Endometrium (tissue), 2 donors: ENCODE measurements around the gene EDNRB.
"Not testable (repeated sequence)": the region's sequence is repeated elsewhere in the genome, so short reads cannot be mapped to it uniquely, and the experiment has no call there.

Experiments used
- FAIRE-seq: peaks from 2 replicates; lab custom pipeline; 2012; peaks lifted over from hg19 to GRCh38; lab: Jason Lieb, UNC
- donor health status: control.
- donor health status: control.

The EDNRB gene

DNA sequence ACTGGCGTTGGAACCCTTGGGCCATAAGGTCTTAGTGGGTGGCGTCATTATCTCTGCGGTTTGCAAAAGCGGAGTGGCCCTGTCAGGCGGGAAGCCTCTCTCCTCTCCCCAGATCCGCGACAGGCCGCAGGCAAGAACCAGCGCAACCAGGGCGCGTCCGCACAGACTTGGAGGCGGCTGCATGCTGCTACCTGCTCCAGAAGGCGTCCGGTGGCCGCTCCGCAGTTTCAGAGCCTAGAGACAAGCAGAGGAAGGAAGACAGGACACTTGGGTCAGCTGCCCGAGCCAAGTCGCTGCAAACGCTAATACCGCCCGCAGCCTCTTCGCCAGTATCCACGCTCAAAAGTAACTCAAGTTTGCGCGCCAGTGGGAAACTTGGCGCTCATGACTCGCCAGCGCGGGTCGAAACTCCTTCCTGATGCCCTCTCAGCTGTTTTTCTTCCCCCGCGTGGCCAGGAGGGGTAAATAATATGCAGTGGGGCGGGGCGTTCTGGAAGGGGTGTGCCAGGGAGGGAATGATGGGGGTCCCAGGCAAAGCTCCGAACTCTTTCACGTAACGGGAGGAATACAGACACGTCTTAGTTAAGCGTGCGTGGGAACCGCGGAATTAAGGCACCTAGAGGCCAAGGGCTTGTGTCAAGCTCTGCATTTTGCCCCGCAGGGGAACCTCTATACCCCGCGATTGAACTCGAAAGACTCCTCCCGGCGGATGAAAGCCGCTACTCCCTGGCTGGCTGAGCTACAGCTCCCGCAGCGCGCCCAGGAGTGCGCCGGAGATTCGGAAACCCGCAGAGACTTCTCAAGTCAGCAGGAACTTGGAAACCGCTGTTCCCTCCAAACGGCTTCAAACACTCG is at the start of gene EDNRB:
Gene EDNRB (minus strand): TSS at position 441 of the 855 bp plus-strand sequence. CDS start 258 bp downstream, at position 183.
- FAIRE-seq, result no peak

DNA sequence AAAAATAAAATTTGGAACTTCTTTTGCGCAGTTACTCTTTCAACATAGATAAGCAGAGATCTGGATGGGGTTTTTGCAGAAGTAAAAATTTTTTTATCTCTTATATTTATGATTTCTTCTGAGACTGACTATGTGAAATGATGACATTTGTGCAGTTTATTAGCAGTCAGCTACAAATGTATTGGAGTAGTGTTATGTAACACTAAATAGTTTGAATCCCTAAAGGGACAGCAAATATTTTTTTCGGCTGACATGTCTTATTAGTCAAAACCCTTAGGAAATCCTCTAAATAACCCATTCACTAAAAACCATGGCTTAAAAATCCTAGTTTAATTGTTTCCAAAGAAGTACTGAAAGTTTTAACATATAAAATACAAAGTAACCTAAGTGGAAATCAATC is 48.0 kb upstream of the EDNRB start:
- no peak for FAIRE-seq

DNA sequence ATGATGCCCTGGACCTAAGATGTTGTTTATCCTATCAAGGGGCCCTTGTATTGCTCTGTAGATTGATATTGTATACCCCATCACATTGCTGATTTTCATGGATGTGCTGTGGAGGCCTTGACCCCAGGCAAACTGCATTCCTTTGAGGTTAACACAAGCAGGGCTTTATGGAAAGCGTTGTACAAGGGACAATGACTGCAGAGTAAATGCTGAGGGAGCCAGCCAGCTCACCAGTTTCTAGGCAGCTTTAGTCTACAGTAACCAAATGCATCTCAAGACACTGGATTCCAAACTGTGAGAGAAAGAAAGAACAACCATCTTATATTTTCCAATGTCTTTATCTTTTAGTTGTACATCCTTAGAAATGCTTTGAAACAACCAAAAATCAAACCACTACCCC is 34.1 kb upstream of the EDNRB start:
- no peak for FAIRE-seq

DNA sequence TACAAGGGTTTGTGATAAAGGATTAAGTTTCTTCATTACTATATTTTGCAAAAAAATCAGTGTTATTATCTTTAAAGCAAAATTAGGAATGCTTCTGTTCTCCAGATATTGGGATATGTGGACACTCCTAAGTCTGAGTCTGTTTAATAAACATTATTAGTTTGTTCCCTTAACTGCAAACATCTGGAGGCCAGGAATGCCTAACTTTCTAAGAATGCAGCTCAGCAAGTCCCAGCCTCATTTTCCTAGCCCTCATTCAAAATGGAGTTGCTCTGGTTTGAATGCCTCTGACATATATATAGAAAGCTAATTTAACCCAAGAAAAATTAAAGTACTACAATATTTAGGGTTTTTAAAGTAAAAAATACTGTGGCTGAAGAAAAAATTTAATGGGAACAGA is 33.6 kb upstream of the EDNRB start:
- FAIRE-seq, result peak; percentile 87

DNA sequence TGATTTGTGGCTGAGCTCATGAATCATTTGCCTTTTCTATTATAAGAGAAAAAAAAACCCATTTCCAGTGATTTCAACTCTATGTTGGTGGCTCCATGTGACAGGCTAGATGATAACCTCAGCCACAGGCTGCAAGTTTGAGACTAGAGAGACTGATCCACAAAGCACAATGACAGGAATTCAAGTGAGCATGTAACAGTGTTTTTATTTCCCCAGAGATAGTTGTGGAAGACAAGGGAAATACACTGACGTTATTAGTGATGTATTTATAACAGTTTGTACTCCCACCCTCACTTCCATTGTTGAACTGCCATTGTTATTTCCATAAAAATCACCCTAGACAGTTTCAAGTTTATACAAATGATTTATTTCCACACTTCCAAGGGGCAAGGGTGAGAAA is 27.9 kb upstream of the EDNRB start:
- no peak for FAIRE-seq

DNA sequence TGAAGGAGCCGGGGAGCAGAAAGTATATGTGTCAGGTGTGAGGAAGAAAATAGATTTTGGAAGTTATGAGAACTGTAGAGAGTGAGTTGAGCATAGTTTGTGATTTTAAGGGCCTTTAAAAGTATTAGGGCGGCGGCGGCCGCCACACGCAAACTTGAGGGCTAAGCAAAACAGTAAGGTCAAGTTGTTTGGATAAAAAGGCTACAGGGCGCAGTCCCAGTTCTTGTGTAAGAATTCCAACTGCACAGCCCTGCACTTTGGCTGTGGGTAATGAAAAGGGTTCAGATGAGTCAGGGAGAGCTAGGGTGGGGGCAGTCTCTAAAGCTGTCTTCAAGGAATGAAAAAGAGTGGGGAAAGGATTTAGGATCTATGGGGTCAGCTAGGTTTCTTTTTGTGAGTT is 16.4 kb upstream of the EDNRB start:
- not testable (repeated sequence) for FAIRE-seq

DNA sequence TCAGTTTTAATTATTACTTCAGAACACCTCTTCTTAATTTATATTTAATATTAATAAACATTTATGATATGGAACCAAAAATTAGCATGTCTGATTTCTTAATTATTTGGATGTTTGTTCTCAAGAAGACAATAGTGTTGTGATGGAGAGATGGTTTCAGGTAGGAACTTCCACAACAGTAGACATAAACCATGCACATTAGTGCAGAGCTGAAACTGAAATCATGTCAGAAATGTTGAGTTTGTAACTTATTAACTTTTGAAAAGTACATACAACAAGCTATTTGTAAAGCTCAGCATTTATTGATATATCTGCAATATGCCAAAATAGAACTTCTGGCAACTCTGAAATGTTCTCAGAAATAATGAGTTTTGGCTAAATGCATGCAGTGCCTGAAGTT is 11.8 kb upstream of the EDNRB start:
- peak; percentile 18 for FAIRE-seq

DNA sequence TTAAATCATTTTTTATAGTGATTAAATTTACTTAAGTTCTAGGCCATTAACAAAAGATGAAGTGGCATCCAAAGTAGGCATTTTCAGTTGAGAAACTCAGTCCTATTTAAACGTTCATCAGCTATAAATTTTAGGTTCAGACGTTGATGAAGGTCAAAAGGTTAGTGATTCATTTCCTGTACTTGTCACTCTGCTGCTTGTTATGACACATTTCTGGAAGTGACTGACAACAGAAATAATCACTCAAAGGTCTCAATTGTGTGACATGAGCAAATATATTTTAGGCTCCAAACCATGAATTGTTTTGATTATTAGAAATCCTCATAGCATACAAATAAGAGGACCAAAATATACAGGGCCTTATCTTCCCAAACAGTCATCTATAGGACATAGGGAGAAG is 10.3 kb upstream of the EDNRB start:
- no peak for FAIRE-seq

DNA sequence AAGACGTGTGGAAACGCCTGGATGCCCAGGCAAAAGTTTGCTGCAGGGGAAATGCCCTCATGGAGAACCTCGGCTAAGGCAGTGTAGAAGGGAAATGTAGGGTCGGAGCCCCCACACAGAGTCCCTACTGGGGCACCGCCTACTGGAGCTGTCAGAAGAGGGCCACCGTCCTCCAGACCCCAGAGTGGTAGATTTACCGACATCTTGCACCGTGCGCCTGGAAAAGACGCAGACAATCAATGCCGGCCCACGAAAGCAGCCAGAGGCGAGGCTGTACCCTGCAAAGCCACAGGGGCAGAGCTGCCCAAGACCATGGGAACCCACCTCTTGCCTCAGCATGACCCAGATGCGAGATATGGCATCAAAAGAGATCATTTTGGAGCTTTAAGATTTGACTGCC is 7.0 kb upstream of the EDNRB start:
- FAIRE-seq, result no peak

DNA sequence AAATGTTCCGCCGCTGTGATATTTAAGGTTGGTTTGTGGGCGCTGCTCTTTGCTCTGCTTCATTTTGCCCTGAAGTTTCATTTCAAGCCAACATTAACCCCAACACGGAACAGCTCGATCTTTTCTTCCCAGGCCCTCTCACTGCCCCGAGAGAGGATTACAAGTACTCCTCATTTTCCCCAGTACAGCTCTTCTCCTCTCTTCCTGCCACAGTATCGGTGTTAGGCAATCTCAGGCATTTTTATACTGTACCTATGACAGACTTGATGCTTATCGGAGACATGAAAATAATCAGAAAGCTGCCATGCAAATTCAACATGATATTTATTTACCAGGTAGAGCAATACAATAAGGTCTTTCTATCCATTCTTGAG is 1.3 kb upstream of the EDNRB start:
- no peak for FAIRE-seq

DNA sequence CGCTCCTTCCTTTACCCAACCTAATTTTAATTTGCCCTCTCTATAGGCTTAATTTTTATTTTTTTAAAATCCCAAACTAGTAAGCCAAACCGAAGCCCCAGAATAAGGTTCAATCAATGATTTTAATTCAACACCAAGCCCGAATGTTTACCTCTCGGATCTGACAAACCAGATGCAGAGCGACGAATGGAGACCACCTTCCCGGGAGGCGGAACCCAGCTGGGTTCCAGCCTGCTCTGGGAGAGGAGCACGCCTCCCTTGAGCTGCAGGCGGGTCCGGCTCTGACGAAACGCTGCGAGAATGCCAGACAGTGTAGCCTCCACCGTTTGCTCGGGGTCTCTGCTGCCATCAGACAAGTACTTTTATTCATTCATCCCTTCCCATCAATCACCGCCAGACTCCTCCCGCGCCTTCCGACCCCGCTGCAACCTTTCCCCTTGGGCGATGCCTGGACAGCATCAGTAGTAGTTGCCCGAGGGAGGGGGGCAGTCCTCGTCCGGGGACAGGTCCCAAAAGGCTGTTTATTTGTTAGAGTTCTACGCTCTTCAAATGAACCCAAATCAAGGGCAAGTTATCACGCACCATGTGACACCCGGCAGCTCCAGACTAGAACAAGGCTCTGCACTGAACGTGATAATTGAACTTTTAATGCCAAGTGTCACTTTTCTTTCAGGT is 752 bp upstream of the EDNRB start:
- no peak for FAIRE-seq

DNA sequence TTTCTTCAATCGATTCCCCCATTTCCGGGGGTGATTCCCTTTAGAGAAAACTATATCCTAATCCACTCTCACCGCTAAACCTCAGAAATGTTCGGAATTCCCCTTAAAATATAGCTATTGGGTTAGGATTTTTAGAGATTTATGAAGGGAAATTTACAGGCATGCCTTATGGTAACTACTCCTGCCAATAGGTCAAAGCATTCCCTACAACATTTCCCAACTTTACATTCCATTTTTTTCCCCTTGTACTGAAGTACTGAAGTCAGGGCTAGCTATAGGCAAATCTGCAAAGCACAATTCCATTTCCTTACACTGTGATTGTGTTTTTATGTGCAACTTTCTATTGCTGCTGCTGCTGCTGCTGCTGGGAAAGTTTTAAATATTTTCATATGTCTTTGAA is 2.1 kb downstream of the EDNRB start:
- no peak for FAIRE-seq

DNA sequence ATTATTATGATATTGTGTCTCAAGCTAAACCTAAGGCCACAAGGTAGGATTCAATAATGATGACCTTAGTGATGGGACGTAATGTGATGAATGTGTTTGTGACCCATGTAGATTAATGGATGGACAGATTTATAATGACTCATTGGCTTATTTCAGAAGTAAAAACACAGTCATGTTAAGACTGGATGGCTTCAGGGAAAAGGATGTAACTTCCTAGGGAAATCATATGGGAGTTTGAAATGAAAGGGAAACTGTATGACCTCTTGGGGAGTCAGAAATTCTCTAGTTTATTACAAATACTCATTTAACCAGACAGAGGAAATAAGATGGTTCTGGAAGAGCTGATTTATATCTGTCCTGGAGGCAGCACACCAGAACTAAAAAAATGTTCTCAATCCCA is 2.9 kb downstream of the EDNRB start:
- FAIRE-seq, result no peak

DNA sequence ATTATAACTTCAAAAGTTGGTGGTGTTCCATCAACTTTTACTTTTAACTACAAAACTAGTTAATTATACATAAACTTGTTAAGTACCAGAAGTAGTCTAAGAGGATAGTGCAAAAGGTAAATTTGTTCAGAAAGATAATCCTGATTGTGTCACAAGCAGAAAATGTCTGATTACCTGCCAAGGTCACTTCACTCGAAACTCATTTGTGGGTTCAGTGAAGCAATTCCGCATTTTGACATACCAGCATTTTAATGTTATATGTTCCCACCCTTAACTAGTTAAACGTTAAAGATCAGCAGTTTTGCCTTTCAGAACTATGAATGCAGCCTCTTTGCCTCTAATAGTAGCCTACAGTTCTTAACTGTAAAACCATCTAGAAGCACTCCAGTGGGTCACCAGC is 5.6 kb downstream of the EDNRB start:
- no peak for FAIRE-seq

DNA sequence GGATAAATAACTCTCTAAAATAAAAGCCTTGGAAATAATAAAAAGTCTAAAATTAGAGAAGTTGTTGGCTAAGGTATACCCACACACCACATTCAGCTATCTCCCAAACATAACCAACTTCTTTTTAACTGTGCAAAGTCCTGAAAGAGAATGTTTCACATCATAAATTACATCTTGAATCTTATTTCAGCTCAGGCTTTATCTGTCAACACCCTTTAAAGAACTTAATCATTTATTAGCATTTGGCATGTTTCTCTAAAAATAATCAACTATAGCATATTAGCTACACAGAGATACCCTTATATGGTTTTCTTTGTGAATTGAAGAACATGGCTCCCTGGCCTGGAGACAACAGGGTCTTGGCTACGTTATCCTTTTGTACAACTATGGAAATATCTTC is 6.9 kb downstream of the EDNRB start:
- no peak for FAIRE-seq

DNA sequence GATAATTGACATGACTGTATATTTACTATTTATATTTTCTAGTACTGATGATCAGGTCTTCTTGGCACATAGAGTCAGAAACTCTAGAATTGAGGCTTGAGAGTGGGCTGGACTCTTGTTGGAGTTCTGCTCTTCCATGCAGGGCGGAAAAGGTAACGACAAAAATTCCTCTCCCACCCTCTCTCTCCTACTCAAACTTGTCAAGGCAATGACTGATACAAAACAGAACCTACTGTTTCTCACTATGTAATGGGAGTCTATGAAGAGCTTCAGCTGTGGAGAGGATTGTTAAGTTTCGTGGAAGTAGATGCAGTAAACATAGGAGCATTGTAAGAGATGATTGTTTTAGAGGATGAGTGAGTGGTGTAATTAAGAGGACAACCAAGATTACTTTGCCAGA is 8.8 kb downstream of the EDNRB start:
- FAIRE-seq, result no peak

DNA sequence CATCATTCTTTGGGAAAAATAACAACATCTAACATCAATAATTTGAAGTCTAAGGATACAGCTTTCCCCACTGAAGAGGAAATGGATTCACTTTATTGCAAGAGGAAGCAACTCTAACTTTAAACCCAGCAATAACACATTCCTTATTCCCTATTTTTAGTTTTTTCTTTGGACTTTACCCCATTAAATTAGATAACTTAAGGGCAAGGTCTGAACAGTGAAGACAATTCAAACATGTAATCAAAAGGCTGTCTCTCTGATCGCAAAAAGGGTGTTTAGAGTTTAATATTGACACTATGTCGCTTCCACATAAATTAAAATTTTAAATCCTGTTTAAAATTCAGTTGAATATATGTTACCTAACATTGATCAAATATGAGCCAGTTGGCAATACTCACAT is 10.1 kb downstream of the EDNRB start:
- no peak for FAIRE-seq

DNA sequence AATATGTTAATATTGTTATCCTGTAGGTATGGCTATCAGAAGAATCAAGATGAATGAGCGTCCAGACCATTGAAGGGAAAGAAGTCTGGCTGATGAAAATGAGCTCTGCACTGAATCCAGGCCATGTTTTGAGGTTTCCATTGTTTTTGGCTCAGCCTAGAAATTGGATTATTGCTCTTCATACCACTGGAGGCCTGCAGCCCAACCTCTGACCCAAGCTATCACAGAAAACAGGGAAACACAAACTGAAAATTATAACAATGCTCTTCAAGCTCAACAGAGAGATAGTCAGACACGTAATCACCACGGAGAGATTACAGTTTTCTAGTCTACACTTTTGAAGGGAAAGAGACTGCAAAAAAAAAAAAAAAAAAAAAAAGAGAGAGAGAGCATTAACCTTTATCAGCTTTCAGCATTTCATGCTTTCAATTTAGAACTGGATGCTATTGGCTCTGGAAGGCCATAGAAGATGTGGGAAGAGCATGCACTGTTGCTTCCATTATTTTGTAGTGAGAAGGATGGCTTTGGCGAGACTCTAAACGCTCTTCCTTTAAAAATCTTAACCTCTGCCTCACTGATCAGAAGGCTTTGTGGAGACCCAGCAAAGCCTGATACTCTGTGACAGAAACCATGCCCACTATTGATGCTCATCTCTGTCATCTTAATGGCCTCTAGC is 10.8 kb downstream of the EDNRB start:
- FAIRE-seq, result peak; percentile 57

DNA sequence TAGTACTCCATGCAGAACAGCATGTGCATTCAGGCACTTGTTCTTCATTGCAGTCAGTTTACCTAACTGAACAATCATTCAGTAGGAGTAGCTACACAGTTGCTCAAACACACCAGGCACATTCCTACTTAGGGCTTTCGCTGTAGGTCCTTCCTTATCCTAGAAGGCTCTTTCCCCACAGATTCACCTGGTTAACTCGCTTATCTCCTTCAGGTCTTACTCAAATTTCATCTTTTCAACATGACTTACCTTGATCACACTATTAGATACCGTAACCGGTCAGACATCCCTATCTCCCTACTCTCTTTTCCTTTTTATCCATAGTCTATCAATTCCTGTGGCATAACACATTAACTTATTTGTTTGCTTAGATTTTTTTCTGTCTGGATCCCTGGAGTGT is 14.6 kb downstream of the EDNRB start:
- FAIRE-seq, result no peak

DNA sequence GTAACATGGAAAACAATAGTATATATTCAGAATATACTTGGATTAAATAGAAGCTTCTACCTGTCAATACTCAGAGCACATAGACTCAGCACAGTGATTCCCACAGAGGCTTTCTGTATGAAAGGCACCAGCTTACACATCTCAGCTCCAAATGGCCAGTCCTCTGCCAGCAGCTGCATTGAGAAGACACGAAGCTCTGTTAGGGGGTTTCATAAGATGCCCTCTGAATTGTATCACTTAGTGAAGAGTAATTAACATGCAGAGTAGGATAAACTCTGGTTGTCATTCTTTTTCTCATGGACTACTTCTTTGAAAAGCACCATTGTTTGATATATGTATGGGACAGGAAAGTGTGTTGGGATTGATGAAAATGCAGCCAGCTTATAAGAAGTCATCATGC is 15.2 kb downstream of the EDNRB start:
- FAIRE-seq, result no peak

DNA sequence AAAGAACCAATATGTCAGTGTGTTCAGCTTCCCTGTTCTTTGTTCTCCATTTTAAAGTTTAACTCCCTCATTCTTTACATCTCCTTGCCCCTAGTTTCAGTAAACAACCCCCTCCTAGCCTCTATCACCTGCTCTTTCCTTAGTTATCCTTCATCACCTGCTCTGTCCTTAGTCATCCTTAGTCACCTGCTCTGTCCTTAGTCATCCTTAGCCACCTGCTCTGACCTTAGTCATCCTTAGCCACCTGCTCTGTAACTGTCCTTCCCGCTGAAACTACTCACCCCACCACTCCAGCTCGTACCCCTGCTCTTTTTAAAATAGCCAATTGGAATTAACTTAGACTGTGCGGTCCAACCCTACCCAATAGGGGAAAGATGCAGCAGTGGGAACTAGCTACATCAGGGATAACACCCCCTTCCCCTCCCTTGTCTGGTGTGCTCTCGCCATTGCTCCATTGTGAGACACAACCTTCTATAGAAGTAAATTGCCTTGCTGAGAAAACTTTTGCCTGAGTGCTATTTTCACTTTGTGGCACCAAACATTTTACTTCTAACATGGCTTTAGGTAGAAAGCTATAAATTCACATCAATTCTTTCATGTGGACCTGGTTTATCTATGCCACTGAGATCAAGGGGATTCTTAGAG is 16.2 kb downstream of the EDNRB start:
- no peak for FAIRE-seq

DNA sequence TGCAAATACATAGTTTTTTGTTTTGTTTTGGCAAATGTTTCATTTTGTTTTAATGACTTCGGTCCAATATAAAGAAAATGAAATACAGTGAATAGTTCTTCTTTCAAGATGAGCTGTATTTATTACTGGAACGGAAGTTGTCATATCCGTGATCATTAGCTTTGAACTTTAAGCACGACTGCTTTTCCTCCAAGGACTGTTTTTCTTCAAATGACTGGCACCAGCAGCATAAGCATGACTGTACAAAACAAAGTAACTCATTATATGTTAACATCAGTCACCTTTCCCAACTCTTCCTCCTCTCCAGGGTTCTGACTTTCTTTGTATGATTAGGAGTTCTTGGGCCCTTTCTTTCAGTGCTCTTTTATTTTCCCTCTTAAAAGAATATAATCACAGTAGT is 20.5 kb downstream of the EDNRB start:
- FAIRE-seq, result peak; percentile 71

DNA sequence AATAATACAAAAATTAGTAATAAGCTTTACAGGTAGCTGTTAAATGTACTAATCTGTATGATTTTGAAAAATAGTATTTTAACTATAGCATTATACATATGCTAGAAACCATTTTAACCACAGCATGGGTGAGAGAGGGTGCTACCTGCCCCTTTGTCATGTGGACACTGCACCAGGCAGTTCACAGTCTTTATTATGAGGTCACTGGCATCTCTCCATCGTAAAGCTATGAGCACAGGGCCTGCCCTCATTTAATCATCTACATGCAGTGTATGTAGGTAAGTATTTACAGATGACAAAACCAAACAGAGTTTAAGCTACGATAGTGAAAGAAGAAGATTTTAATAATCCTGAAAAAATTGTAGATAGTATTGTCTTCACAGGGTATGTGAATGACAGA is 21.7 kb downstream of the EDNRB start:
- no peak for FAIRE-seq
